Left hindlimb (tissue), 1 donor: ENCODE data around the gene CLPSL1.

Source experiments
- DNase-seq: peaks from one replicate; pipeline ENCODE4 v3.0.0-alpha.2; 2018

Gene CLPSL1

DNA sequence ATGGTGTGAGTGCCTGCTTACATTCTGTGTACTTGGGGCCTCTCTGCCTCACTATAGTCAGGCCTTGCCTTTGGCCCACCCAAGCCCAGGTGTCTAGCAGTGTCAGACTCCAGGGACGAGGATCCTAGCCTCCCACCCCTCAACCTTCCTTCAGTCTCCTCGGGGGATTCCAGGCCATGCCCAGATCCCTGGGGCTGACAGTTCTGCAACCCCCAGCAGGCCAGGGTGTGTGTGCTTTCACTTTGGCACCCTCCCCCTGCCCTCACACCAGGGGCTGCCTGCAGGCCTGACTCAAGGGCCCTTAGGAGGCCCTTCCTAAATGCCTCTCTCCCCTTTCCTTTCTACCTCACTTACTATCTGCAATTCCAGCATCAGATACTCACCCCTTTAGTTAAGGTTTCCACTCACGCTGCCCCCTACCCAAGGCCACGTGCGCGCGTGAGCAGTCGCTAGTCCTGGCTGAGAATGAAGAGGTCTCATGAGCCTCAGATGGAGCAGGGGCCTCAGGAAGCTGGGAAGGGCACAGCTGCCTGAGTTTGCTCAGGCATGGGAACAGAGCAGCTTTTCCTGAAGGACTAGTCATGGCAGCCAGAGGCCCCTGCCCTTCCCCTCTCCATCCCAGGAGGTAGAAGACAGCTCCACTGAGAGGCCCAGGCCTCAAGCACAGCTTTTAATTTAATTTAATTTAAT, 17.2 kb downstream of the CLPSL1 start:
- DNase-seq: no peak

DNA sequence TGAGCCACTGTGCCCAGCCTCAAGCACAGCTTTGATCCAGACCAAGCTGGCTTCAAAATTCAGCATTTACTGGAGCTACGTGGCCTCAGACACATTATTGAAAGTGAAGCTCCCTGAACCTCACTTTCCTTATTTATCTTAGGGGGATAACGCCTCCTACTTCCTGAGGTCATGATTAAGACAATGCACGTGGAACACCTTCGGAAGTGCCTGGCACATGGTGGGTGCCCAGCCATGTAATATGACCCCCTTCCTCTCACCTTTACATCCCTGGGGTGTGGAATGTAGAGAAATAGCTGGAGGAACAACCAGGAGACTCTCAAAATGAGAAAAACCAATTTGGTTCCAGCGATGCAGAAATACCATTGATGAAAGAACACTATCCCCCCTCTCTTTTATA, 17.9 kb downstream of the CLPSL1 start:
- no peak for DNase-seq

DNA sequence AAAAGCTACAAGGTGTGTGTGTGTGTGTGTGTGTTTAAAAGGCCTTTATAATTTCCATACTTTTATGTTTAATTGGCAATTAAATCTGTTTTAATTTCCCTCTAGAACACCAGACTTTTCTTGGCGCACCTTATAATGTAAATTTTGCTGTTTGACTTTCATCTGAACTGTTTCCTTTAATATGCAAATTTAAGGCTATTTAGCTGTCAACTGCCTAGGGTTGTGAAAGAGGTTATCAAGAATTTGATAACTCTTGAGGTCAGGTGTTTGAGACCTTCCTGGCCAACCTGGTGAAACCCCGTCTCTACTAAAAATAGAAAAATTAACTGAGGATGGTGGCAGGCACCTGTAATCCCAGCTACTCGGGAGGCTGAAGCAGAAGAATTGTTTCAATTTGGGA, 20.3 kb downstream of the CLPSL1 start:
- DNase-seq: no peak

DNA sequence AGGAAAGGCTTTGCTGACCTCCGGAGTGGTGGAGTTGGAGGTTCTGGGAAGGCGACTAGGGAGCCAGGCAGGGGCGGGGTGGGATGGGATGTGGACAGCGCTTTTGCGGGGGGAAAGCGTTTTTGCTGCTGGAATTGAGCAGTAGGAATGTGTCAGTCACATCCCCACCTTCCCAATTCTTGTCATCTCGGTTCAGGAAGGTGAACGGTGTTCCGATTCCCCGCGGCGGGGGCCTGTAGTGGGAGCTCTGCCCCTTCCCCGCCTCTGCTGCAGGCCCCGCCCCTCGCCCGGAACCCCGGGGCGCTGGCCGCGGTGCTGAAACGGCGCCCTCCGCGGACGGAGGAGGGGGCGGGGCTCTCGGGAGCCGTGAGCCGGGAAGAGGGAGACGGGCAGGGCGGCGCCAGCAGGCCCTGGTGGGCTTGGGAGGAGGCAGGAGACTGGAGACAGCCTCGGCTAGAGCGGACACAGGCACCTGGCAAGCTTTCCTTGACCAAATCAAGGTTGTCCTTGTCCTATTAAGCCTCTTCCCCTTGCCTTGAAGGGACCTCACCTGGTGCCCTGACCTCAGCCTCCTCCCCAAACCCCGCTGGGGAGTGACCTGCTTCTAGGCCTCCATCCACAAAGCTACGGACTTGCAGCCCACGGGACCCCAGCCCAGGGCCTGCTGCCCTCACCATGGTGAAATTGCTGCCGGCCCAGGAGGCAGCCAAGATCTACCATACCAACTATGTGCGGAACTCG, 24.3 kb downstream of the CLPSL1 start, which contains the start of gene LHFPL5:
LHFPL5 (plus strand) TSS at position 357 of the 741 bp plus-strand sequence; CDS start at position 676, 319 bp downstream.
- DNase-seq: peak; percentile 63

DNA sequence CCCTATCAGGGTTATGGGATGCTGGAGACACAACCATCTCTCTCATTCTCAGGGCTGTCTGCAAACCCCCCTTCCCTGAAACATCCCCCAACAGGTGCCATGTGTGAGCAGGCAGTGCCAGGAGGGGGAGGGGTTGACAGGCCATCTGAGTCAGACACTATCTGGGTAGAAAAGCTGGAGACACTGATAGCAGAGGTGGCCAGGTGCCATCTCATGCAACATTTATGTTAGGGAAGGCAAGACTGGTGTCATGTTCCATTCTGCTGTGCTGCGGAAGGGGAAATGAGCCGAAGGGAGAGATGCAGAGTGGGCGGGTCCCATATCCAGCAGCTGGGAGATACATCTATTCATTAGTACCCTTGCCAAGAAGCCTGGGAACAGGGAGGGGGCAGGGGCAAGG, 27.9 kb downstream of the CLPSL1 start:
- DNase-seq: peak; percentile 30

DNA sequence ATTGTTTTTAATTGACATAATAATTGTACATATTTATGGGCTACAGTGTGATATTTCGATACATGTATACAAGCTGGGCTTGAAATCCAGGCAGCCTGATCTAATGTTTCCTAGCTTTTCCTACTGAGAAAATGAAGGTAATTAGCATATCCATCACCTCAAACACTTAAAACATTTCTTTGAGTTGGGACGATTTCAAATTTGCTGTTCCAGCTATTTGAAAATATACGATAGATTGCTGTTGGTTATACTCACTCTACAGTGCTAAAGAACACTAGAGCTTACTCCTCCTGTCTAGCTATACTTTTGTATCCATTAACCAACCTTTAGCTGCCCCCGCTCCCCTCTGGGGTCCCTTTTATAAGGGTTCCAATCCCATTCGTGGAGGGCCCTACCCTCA, 29.0 kb downstream of the CLPSL1 start:
- DNase-seq: no peak

DNA sequence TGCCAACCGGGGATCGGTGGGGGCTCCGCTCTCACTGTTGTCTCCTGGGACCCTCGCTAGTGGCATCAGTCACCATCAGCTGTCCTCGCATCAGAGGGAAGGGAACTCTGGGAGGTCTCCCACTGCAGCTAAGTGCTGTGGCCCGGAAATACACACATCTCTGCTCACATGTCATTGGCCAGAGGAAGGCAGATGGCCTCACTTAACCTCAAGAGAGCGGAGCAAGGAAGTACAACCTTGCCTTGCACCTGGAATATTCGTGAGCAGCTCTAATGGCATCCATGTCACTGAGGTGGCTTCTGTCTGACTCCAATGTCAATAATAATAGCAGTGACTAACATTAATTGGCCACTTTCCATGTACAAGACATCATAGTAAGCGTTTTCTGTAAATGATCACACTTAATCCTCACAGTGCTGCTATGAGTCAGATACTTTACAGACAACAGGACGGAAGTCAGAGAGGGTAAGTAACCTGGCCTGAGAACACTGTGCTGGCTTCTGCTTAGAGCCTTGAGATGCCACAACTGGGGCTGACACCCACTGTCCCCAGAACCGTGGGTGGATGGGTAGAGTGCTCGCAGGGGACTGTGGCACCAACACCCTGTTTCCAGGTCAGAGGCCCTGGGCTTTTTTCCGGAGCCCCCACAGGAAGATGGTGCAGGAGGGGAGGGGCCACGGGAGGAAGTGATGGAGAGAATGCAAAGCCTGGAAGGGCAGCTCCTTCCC, 30.3 kb downstream of the CLPSL1 start:
- no peak for DNase-seq

DNA sequence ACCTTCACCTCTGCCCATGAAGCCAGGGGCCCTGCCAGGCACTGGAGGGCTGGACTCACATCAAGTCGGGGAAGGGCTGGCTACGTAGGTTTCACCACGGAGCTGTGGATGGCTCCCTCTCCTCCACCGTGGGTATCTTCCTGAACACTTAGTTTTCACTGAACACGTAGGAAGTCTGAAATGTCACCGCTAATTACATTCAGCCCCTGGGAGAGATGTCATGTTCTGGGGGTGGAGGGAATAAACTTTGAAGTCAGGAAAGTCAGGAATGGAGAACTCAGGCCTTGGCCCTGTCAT, 30.8 kb downstream of the CLPSL1 start:
- DNase-seq: no peak

DNA sequence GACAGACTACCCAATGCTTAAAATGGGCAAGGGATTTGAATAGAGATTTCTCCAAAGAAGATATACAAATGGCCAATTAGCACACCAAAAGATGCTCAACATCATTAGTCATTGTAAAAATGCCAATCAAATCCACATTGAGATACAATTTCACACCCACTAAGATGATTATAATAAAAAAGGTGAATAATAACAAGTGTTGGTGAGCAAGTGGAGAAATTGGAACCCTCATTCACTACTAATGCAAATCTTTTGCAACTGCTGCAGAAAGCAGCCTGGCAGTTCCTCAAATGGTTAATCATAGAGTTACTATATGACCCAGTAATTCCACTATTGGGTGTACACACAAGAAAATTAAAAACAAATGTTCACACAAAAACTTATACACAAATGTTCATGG, 36.7 kb downstream of the CLPSL1 start:
- DNase-seq: no peak

DNA sequence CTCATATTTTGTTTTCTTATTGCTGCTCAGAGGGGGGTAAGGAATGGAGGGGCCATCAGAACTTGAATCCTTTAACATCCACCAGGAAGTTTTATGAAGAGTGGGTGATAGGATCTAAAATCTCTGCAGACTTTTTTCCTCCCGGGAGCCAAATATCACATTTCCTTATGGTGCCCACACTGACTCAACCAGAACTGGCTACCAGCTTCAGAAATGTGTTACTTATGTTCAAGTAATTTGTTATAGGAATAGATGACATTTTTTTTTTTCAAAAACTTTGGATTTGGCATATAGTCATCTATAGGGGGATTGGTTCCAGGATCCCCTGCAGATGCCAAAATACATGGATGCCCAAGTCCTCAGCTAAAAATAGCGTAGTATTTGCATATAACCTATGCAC, 42.8 kb downstream of the CLPSL1 start:
- no peak for DNase-seq

DNA sequence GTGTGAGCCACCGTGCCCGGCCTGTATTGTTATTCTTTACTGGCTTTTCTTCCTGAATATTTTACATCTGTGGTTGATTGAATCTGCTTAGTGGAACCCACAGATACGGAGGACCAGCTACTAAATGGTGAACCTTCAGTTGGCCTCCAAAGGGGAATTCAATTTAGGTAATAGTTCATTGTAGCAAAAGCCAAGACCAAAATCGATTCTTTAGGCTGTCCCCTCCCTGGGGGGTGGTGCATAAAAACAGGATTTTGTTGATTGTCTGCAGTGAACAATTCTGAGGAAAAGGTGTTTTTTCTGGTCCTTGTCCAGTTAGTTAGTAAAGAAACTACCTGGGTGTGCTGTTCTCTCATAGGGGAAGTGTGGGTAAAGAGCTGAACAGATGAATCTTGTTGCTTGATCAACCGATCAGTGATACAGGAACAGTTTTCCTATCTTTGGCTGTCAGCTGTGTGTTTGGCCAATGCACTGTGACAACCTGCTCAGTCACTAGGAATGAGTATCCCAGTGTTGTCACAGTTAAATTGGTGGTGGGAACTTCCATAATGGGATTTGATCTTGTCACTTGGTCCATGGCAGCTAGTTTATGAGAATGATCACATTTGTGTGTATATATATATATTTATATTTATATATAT, 43.9 kb downstream of the CLPSL1 start:
- DNase-seq: no peak

DNA sequence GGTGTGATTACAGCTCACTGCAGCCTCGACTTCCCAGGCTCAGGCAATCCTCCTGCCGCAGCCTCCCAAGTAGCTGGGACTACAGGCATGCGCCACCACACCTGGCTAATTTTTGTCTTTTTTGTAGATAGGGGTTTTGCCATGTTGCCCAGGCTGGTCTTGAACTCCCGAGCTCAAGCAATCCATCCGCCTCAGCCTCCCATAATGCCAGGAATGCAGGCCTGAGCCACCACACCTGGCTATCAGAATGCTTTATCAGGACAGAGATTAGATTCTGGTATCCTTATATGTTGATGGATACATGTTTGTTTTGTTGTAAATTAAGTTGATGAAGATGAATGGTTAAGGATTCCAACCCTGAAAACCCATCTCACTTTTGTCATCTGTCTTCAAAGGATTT, 48.5 kb downstream of the CLPSL1 start:
- no peak for DNase-seq

DNA sequence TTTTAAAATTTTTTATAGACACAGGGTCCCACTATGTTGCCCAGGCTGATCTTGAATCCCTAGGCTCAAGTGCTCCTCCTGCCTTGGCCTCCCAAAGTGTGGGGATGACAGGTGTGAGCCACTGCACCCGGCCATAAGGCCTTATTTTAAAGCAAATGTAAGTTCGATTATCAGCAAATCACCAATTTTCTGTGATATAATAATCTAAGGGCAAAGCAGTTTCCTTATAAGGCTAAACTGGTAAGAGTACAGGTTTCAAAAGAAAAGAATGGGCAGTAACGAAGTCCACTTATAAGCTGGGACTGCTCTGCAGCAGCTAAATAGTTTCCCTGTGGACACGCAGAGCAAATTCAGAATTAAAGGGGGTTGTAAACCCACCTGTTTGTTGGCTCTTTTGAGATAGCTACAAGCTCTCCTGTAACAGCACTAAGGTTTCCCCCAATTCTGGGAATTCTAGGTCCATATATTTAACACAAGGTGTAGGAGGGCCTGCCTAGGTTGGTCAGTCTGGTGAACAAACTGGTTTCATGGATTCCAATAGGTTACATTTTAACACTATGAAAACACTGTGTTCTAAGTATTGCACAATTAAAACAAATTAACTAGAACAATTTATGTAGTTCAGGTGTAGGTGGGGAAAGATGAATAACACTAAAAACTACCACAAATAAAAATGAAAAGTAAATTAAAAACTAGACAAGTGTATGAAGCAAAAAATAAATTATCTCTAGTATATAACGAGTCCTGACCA, 50.6 kb downstream of the CLPSL1 start:
- no peak for DNase-seq

DNA sequence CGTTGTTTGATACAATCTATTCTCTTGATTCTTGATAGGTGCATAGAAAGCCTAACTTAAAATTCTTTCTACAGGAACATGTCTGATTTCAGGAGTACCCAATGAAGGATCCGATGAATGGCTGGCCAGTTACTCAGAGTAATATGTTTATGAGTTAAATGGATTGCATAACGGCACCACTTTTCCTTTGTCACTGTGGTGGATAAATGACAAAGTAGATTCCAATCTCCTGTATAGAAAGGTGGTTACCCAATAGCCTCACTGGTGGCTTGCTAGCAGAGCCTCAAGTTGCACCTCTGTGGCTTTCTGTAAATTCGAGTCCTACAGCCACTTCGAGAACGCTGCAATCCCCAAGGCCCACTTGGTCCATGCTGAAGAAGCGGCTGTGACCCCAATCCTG, 52.7 kb downstream of the CLPSL1 start:
- no peak for DNase-seq
